WTC11 (cell line): ENCODE results near the gene TEX11. TPM values are rescaled to one million over a fixed set of nuclear protein-coding genes. Genes with fewer than 3 reads are reported as not detected.
A peak's percentile ranks its signal among the peaks of the same experiment; 100 is the strongest.

ENCODE experiments used
- ATAC-seq: fragments of 200-7000 bp; cut with Tn5 transposase; 2 replicates; pipeline ENCODE4 v1.10.0; 2021; ENCODE audit warnings: mild to moderate bottlenecking, moderate library complexity
- CTCF ChIA-PET: fragments of 300-600 bp; sonication (Branson Sonifier 250); formaldehyde crosslinking; loops from one replicate; lab custom pipeline; 2021; ENCODE audit warnings: antibody characterized with exemption; lab: Charles Lee
- POLR2A ChIA-PET: fragments of 350-600 bp; sonication (Branson Sonifier 250); formaldehyde crosslinking; loops from one replicate; lab custom pipeline; 2021; ENCODE audit warnings: antibody characterized with exemption; lab: Charles Lee
- DNase-seq: peaks from one replicate; pipeline ENCODE4 v3.0.0; 2021; ENCODE audit warnings: low spot score
- H3K27ac Mint-ChIP-seq: 2 replicates; pipeline ENCODE4 v1.8.0; 2021; ENCODE audit warnings: mixed read lengths
- H3K27me3 Mint-ChIP-seq: 2 replicates; pipeline ENCODE4 v1.8.0; 2021; ENCODE audit warnings: low read depth, mild to moderate bottlenecking, moderate library complexity, mixed read lengths
- H3K36me3 Mint-ChIP-seq: 2 replicates; pipeline ENCODE4 v1.8.0; 2021; ENCODE audit warnings: mixed read lengths
- H3K4me1 Mint-ChIP-seq: 2 replicates; pipeline ENCODE4 v1.8.0; 2022; ENCODE audit warnings: mixed read lengths
- H3K4me3 Mint-ChIP-seq: 2 replicates; pipeline ENCODE4 v1.8.0; 2021; ENCODE audit warnings: mild to moderate bottlenecking, moderate library complexity, mixed read lengths
- H3K9me3 Mint-ChIP-seq: 2 replicates; pipeline ENCODE4 v1.8.0; 2021; ENCODE audit warnings: mixed read lengths
- ETV6 ChIP-seq: sonication (generic); formaldehyde crosslinking; IDR thresholded peaks from 2 replicates; pipeline ENCODE4 v1.8.1; 2022; ENCODE audit warnings: mild to moderate bottlenecking, missing genetic modification reagents
- FOXK1 ChIP-seq: sonication (generic); formaldehyde crosslinking; IDR thresholded peaks from 2 replicates; pipeline ENCODE4 v1.8.0; 2022; ENCODE audit warnings: mild to moderate bottlenecking, moderate library complexity, missing genetic modification reagents
- PRRX2 ChIP-seq: fragments of 250-450 bp; sonication (Bioruptor Pico); IDR thresholded peaks from 2 replicates; pipeline ENCODE4 v1.8.0; 2021; ENCODE audit warnings: mild to moderate bottlenecking
- RELA ChIP-seq: sonication (generic); formaldehyde crosslinking; IDR thresholded peaks from 2 replicates; pipeline ENCODE4 v1.8.1; 2022; ENCODE audit warnings: missing genetic modification reagents, mild to moderate bottlenecking, borderline replicate concordance
- TCF7 ChIP-seq: sonication (generic); formaldehyde crosslinking; IDR thresholded peaks from 2 replicates; pipeline ENCODE4 v1.8.0; 2022; ENCODE audit warnings: mild to moderate bottlenecking, low read depth, missing genetic modification reagents, moderate library complexity
- ZBTB21 ChIP-seq: sonication (generic); formaldehyde crosslinking; IDR thresholded peaks from 2 replicates; pipeline ENCODE4 v1.8.1; 2023; ENCODE audit warnings: mild to moderate bottlenecking, missing genetic modification reagents, borderline replicate concordance
- ZNF423 ChIP-seq: fragments of 250-450 bp; sonication (Bioruptor Pico); IDR thresholded peaks from 2 replicates; pipeline ENCODE4 v2.1.2; 2022; ENCODE audit warnings: mild to moderate bottlenecking, moderate library complexity
- total RNA-seq: library from RNA; stranded (reverse); gene quantifications from 3 replicates; pipeline ENCODE4 v1.2.3, GENCODE V29; 2021
- TF ChIP-seq, protein P1 (sequence below): sonication (generic); formaldehyde crosslinking; IDR thresholded peaks from 2 replicates; pipeline ENCODE4 v1.8.0; 2022; ENCODE audit warnings: mild to moderate bottlenecking, missing genetic modification reagents
- TF ChIP-seq, protein P2 (sequence below): fragments of 200-600 bp; IDR thresholded peaks from 2 replicates; pipeline ENCODE4 v1.8.0; 2022; ENCODE audit warnings: antibody characterized with exemption
- TF ChIP-seq, protein P3 (sequence below): sonication (generic); formaldehyde crosslinking; IDR thresholded peaks from 2 replicates; pipeline ENCODE4 v1.8.1; 2022; ENCODE audit warnings: mild to moderate bottlenecking, missing genetic modification reagents, moderate library complexity, borderline replicate concordance
- TF ChIP-seq, protein P4 (sequence below): sonication (generic); formaldehyde crosslinking; IDR thresholded peaks from 2 replicates; pipeline ENCODE4 v1.8.0; 2022; ENCODE audit warnings: missing genetic modification reagents
- TF ChIP-seq, protein P5 (sequence below): sonication (generic); formaldehyde crosslinking; IDR thresholded peaks from 2 replicates; pipeline ENCODE4 v1.8.0; 2022; ENCODE audit warnings: mild to moderate bottlenecking, missing genetic modification reagents

The TEX11 gene
- total RNA-seq, 1 experiment from 2014 or later, result 0.31 TPM

DNA sequence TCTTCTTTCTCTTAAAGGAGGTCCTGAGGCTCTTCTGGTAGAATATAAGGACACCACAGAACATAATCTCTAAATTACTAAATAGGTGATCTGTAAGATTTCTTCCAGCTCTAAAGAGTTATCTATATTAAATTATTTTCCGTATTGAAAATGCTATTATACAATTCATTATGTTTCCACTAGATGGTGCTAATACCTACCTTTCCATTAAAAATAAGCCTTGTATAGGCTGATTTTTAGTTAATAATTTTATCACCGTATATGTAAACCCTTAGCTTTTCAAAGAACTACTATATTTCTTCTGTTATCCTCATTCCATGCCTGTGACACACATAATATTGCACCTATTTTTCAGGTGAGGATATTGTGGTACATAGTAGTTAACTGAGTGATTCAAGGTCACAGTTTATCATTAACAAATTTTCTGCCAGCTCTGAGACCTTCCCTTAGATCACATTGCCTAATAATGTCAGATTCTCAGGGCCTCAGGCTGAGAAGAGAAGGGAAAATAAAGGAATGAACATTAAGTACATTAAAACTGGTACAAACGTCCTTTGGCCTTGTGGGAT lies 138.8 kb downstream of the TEX11 start:
- H3K4me3 Mint-ChIP-seq, result no peak overlapping the region
- TF ChIP-seq, protein P1, sequence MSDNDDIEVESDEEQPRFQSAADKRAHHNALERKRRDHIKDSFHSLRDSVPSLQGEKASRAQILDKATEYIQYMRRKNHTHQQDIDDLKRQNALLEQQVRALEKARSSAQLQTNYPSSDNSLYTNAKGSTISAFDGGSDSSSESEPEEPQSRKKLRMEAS, result no peak
- TF ChIP-seq PRRX2 (CRISPR knock-in tag) (no peak), ETV6 (CRISPR knock-in tag) (no peak), FOXK1 (CRISPR knock-in tag) (no peak), ZBTB21 (CRISPR knock-in tag) (no peak), ZNF423 (no peak), RELA (CRISPR knock-in tag) (no peak)
- TF ChIP-seq, protein P2, sequence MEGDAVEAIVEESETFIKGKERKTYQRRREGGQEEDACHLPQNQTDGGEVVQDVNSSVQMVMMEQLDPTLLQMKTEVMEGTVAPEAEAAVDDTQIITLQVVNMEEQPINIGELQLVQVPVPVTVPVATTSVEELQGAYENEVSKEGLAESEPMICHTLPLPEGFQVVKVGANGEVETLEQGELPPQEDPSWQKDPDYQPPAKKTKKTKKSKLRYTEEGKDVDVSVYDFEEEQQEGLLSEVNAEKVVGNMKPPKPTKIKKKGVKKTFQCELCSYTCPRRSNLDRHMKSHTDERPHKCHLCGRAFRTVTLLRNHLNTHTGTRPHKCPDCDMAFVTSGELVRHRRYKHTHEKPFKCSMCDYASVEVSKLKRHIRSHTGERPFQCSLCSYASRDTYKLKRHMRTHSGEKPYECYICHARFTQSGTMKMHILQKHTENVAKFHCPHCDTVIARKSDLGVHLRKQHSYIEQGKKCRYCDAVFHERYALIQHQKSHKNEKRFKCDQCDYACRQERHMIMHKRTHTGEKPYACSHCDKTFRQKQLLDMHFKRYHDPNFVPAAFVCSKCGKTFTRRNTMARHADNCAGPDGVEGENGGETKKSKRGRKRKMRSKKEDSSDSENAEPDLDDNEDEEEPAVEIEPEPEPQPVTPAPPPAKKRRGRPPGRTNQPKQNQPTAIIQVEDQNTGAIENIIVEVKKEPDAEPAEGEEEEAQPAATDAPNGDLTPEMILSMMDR, result 0 out of 2 replicates have a peak, but pooled peaks have one; percentile 22
- peaks cover 6% of the 10 kb centered on the region; the same call in 1 of the 2 replicates for H3K36me3 Mint-ChIP-seq
- no peak for DNase-seq
- no peak overlapping the region for H3K27ac Mint-ChIP-seq
- CTCF ChIA-PET, result interaction anchor here (0.6 to 2.0 kb wide), 10 partner anchors 11 to 231 kb away, joined by 3 to 8 read pairs (median 3); no protein-coding TSS in a partner anchor
- no peak for ATAC-seq
- no peaks in the 10 kb centered on the region for H3K4me1 Mint-ChIP-seq
- POLR2A ChIA-PET, result no interaction called here
- no peaks in the 10 kb centered on the region; the same call in 1 of the 2 replicates for H3K27me3 Mint-ChIP-seq
- H3K9me3 Mint-ChIP-seq, result peaks cover 13% of the 10 kb centered on the region

DNA sequence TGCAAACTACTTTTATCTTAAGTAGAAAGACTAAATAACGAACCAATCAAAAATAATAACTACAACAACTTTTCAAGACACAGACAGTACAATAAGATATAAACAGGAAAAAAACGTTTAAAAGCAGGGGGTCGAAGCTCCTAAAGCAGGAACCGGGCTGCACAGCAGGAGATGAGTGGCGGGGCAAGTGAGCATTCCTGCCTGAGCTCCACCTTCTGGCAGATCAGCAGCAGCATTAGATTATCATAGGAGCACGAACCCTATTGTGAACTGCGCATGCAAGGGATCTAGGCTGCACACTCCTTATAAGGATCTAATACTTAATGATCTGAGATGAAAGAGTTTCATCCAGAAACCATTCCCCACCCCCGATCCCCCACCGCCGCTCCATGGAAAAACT lies 146.2 kb downstream of the TEX11 start:
- DNase-seq, result peak; percentile 33
- ChIA-PET POLR2A (no interaction called here), CTCF (interaction anchor here (0.7 to 1.1 kb wide), 2 partner anchors 98 to 310 kb away, joined by 3 read pairs; no protein-coding TSS in a partner anchor)
- Mint-ChIP-seq H3K27me3 (peaks cover 4% of the 10 kb centered on the region; the same call in 1 of the 2 replicates), H3K4me1 (peaks cover 7% of the 10 kb centered on the region), H3K9me3 (peaks cover 15% of the 10 kb centered on the region), H3K27ac (no peak overlapping the region), H3K36me3 (peaks cover 10% of the 10 kb centered on the region; the same call in 1 of the 2 replicates), H3K4me3 (peak overlapping the region; percentile 1; the same call in 1 of the 2 replicates)
- TF ChIP-seq, protein P3, sequence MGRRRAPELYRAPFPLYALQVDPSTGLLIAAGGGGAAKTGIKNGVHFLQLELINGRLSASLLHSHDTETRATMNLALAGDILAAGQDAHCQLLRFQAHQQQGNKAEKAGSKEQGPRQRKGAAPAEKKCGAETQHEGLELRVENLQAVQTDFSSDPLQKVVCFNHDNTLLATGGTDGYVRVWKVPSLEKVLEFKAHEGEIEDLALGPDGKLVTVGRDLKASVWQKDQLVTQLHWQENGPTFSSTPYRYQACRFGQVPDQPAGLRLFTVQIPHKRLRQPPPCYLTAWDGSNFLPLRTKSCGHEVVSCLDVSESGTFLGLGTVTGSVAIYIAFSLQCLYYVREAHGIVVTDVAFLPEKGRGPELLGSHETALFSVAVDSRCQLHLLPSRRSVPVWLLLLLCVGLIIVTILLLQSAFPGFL, result no peak
- TF ChIP-seq, protein P4, sequence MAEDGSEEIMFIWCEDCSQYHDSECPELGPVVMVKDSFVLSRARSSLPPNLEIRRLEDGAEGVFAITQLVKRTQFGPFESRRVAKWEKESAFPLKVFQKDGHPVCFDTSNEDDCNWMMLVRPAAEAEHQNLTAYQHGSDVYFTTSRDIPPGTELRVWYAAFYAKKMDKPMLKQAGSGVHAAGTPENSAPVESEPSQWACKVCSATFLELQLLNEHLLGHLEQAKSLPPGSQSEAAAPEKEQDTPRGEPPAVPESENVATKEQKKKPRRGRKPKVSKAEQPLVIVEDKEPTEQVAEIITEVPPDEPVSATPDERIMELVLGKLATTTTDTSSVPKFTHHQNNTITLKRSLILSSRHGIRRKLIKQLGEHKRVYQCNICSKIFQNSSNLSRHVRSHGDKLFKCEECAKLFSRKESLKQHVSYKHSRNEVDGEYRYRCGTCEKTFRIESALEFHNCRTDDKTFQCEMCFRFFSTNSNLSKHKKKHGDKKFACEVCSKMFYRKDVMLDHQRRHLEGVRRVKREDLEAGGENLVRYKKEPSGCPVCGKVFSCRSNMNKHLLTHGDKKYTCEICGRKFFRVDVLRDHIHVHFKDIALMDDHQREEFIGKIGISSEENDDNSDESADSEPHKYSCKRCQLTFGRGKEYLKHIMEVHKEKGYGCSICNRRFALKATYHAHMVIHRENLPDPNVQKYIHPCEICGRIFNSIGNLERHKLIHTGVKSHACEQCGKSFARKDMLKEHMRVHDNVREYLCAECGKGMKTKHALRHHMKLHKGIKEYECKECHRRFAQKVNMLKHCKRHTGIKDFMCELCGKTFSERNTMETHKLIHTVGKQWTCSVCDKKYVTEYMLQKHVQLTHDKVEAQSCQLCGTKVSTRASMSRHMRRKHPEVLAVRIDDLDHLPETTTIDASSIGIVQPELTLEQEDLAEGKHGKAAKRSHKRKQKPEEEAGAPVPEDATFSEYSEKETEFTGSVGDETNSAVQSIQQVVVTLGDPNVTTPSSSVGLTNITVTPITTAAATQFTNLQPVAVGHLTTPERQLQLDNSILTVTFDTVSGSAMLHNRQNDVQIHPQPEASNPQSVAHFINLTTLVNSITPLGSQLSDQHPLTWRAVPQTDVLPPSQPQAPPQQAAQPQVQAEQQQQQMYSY (CRISPR knock-in tag), result no peak
- no peak for TF ChIP-seq TCF7 (CRISPR knock-in tag)
- ATAC-seq, result no peak; the same call in 1 of the 2 replicates

DNA sequence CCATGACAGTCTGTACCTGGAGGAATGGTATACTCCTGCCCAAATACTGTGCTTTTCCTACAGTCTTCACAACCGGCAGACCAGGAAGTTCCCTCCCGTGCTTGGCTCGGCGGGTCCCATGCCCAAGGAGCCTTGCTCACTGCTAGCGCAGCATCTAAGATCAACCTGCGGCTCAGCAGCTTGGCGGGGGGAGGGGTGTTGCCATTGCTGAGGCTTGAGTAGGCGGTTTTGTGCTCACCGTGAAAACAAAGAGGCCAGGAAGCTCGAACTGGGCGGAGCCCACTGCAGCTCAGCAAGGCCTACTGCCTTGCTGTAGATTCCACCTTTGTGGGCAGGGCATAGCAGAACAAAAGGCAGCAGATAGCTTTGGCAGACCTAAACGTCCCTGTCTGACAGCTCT lies 152.7 kb downstream of the TEX11 start:
- DNase-seq, result peak; percentile 55
- ATAC-seq, result peak; percentile 88
- Mint-ChIP-seq H3K4me3 (no peak overlapping the region), H3K9me3 (peaks cover 30% of the 10 kb centered on the region), H3K36me3 (peaks cover 24% of the 10 kb centered on the region), H3K27me3 (peaks cover 4% of the 10 kb centered on the region; the same call in 1 of the 2 replicates), H3K4me1 (peaks cover 3% of the 10 kb centered on the region; the same call in 1 of the 2 replicates), H3K27ac (no peak overlapping the region)
- CTCF ChIA-PET, result interaction anchor here (0.5 to 1.6 kb wide), 5 partner anchors 14 to 301 kb away, joined by 3 to 5 read pairs (median 3); no protein-coding TSS in a partner anchor
- POLR2A ChIA-PET, result interaction anchor here (1.1 kb wide), 1 partner anchor 175 kb away, joined by 4 read pairs; the partner anchor contains the start of gene SLC7A3
- 0 out of 2 replicates have a peak, but pooled peaks have one; percentile 30 for TF ChIP-seq FOXK1 (CRISPR knock-in tag)
- TF ChIP-seq, protein P5, sequence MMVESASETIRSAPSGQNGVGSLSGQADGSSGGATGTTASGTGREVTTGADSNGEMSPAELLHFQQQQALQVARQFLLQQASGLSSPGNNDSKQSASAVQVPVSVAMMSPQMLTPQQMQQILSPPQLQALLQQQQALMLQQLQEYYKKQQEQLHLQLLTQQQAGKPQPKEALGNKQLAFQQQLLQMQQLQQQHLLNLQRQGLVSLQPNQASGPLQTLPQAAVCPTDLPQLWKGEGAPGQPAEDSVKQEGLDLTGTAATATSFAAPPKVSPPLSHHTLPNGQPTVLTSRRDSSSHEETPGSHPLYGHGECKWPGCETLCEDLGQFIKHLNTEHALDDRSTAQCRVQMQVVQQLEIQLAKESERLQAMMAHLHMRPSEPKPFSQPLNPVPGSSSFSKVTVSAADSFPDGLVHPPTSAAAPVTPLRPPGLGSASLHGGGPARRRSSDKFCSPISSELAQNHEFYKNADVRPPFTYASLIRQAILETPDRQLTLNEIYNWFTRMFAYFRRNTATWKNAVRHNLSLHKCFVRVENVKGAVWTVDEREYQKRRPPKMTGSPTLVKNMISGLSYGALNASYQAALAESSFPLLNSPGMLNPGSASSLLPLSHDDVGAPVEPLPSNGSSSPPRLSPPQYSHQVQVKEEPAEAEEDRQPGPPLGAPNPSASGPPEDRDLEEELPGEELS (CRISPR knock-in tag), result no peak
